D721Med (cell line): ENCODE data around the gene KRTAP4-8.
"Not testable (repeated sequence)": the region's sequence is repeated elsewhere in the genome, so short reads cannot be mapped to it uniquely, and the experiment has no call there.

Source experiments
- DNase-seq: peaks from one replicate; pipeline ENCODE4 v3.0.0; 2011; ENCODE audit warnings: low spot score; ENCODE audit not compliant: insufficient read length
- FAIRE-seq: peaks from 2 replicates; lab custom pipeline; 2011; peaks lifted over from hg19 to GRCh38; lab: Jason Lieb, UNC
- TF ChIP-seq, protein P1 (sequence below): IDR thresholded peaks from 2 replicates; pipeline ENCODE4 v1.5.1; 2012; ENCODE audit warnings: mild to moderate bottlenecking, control low read depth; ENCODE audit not compliant: insufficient read depth; ENCODE audit errors: missing control alignments

The KRTAP4-8 gene

GRCh38 chr17:41118721-41119120 is 20.8 kb upstream of the KRTAP4-8 start:
- FAIRE-seq (no peak), DNase-seq (no peak)
- TF ChIP-seq, protein P1, sequence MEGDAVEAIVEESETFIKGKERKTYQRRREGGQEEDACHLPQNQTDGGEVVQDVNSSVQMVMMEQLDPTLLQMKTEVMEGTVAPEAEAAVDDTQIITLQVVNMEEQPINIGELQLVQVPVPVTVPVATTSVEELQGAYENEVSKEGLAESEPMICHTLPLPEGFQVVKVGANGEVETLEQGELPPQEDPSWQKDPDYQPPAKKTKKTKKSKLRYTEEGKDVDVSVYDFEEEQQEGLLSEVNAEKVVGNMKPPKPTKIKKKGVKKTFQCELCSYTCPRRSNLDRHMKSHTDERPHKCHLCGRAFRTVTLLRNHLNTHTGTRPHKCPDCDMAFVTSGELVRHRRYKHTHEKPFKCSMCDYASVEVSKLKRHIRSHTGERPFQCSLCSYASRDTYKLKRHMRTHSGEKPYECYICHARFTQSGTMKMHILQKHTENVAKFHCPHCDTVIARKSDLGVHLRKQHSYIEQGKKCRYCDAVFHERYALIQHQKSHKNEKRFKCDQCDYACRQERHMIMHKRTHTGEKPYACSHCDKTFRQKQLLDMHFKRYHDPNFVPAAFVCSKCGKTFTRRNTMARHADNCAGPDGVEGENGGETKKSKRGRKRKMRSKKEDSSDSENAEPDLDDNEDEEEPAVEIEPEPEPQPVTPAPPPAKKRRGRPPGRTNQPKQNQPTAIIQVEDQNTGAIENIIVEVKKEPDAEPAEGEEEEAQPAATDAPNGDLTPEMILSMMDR: no peak

- not testable (repeated sequence) for FAIRE-seq, DNase-seq
Observed at GRCh38 chr17:41117846-41118386, 20.0 kb upstream of the KRTAP4-8 start, which contains the start of gene KRTAP4-11. Gene KRTAP4-11, minus strand, starts transcription at chr17:41118373. Its CDS starts 58 bp downstream, at chr17:41118315.

DNA sequence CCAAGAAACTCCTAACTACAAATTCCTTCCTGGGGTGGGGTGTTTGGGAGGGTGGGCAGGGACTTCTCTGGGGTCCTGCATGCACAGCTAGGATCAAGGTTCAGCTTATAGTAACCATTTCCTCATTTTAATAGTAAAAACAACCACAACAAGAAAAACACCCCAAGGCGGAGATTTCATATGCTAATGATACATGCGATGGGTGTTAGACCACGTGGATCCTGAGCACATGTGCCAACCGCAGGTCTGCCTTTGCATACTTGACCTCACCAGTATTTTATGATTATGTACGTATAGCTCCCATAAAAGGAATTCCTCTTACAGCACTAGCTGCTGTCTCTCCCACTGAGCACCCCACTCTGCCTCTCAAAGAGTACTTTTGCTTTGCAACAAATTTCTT is 18.4 kb upstream of the KRTAP4-8 start:
- TF ChIP-seq, protein P1: no peak
- FAIRE-seq: no peak
- DNase-seq: no peak

- DNase-seq (no peak), FAIRE-seq (no peak)
- TF ChIP-seq, protein P1: no peak
Observed at GRCh38 chr17:41111151-41111885, 13.4 kb upstream of the KRTAP4-8 start.

GRCh38 chr17:41108728-41109386 is 10.9 kb upstream of the KRTAP4-8 start:
- FAIRE-seq, DNase-seq: not testable (repeated sequence)

DNA sequence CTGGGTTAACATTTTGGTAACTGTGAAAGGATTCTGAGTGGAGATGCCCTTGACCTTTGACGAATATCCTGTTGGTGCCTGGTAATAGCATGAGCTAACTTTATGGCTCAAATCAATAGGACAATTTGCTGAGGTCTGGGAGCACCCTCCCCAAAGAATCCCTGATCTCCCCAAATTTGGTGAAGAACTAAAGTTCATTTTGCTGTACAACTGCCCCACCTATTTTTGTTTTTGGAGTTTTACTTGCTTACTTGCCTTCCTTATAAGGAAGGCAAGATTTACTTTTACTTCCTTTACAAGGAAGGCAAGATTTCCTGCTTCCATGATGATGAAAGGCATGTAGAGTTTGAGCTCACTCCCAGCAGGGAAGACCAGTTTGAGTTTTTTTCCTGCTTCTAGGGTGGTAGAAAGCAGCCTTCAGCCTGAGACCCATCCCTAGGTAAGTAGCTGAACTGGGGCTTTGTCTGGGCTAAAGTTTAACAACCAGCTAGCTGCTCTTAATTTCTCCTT is 10.1 kb upstream of the KRTAP4-8 start:
- TF ChIP-seq, protein P1: no peak
- FAIRE-seq: no peak
- DNase-seq: no peak

GRCh38 chr17:41105347-41105746 is 7.4 kb upstream of the KRTAP4-8 start, which contains the start of gene KRTAP4-9:
Gene KRTAP4-9, plus strand, starts transcription at chr17:41105389. Its CDS starts 0 bp downstream, at chr17:41105389.
- not testable (repeated sequence) for DNase-seq, FAIRE-seq

GRCh38 chr17:41104386-41105038 is 6.6 kb upstream of the KRTAP4-8 start:
- not testable (repeated sequence) for FAIRE-seq, DNase-seq

DNA sequence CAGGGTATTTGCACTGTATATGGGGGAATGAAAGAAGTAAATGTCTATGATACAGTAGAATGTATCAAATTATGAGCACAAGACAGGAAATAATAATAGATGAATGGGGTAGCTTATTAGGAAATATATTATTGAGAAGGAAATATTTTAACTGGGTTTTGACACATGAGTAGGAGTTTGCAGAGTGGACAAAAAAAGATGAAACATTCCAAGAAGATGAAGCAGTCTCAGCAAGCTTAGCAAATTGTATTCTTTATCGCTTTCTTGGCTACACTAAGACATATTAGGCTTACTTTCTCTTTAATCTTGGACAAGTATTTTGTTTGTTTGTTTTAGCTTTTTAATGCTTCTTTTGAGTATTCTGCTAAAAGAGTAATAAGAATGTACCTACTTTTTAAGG is 6.0 kb upstream of the KRTAP4-8 start:
- TF ChIP-seq, protein P1: no peak
- FAIRE-seq: no peak
- DNase-seq: no peak
